ENCODE results near the gene PTPRG.

The PTPRG gene

DNA sequence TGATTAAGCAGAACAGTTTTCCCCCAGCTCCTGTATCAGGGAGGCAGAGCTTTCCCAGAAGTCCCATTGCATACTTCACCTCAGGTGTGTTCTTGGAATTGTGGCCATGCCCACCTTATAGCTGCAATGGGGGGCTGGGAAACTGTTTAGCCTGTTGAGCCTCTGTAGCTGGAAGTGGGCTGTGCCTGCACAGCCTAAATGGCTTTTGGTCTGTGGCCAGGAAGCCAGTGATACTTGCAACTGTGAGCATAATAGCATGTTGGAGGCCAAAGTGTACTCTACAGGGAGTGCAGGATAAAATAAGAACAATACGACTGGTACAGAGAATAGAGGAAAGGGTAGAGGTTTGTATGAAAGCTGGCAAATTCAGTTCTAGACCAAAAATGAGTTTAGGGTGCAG lies 248.5 kb downstream of the PTPRG start:
- no peak for TF ChIP-seq ZBTB7A (IDR thresholded peaks at IDR 0.05; ENCODE audit: low read depth)
- no peak for TF ChIP-seq CEBPB (IDR thresholded peaks at IDR 0.05)
- no peak for TF ChIP-seq CREB1 (IDR thresholded peaks at IDR 0.05; ENCODE audit: low read depth)
- no peak for TF ChIP-seq FOXM1 (IDR thresholded peaks at IDR 0.05; ENCODE audit: borderline replicate concordance, low read depth)
- TF ChIP-seq RAD21 (IDR thresholded peaks at IDR 0.05; ENCODE audit: low read depth) = no peak

- TF ChIP-seq, protein P1, sequence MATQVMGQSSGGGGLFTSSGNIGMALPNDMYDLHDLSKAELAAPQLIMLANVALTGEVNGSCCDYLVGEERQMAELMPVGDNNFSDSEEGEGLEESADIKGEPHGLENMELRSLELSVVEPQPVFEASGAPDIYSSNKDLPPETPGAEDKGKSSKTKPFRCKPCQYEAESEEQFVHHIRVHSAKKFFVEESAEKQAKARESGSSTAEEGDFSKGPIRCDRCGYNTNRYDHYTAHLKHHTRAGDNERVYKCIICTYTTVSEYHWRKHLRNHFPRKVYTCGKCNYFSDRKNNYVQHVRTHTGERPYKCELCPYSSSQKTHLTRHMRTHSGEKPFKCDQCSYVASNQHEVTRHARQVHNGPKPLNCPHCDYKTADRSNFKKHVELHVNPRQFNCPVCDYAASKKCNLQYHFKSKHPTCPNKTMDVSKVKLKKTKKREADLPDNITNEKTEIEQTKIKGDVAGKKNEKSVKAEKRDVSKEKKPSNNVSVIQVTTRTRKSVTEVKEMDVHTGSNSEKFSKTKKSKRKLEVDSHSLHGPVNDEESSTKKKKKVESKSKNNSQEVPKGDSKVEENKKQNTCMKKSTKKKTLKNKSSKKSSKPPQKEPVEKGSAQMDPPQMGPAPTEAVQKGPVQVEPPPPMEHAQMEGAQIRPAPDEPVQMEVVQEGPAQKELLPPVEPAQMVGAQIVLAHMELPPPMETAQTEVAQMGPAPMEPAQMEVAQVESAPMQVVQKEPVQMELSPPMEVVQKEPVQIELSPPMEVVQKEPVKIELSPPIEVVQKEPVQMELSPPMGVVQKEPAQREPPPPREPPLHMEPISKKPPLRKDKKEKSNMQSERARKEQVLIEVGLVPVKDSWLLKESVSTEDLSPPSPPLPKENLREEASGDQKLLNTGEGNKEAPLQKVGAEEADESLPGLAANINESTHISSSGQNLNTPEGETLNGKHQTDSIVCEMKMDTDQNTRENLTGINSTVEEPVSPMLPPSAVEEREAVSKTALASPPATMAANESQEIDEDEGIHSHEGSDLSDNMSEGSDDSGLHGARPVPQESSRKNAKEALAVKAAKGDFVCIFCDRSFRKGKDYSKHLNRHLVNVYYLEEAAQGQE (IDR thresholded peaks at IDR 0.05; ENCODE audit: low read depth) = no peak
- no peak for TF ChIP-seq YY1 (IDR thresholded peaks at IDR 0.05; ENCODE audit: low read depth)
- TF ChIP-seq USF1 (IDR thresholded peaks at IDR 0.05) = no peak
- no peak for TF ChIP-seq FOXM1 (IDR thresholded peaks at IDR 0.05; ENCODE audit: borderline replicate concordance, low read depth)
- no peak for TF ChIP-seq TEAD4 (IDR thresholded peaks at IDR 0.05)
- TF ChIP-seq NFIC (IDR thresholded peaks at IDR 0.05) = no peak
- TF ChIP-seq CREB1 (IDR thresholded peaks at IDR 0.05; ENCODE audit: low read depth) = no peak
- no peak for TF ChIP-seq TCF12 (IDR thresholded peaks at IDR 0.05; ENCODE audit: low read depth)
- TF ChIP-seq EGR1 (IDR thresholded peaks at IDR 0.05) = no peak
- no peak for TF ChIP-seq EP300 (IDR thresholded peaks at IDR 0.05; ENCODE audit: borderline replicate concordance)
- TF ChIP-seq RAD21 (IDR thresholded peaks at IDR 0.05; ENCODE audit: low read depth) = no peak
- no peak for TF ChIP-seq ZBTB7A (IDR thresholded peaks at IDR 0.05; ENCODE audit: low read depth)
- TF ChIP-seq, protein P2, sequence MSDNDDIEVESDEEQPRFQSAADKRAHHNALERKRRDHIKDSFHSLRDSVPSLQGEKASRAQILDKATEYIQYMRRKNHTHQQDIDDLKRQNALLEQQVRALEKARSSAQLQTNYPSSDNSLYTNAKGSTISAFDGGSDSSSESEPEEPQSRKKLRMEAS (IDR thresholded peaks at IDR 0.05) = no peak
- no peak for TF ChIP-seq CEBPB (IDR thresholded peaks at IDR 0.05)
- TF ChIP-seq TAF1 (IDR thresholded peaks at IDR 0.05; ENCODE audit: low read depth) = no peak
Observed at GRCh38 chr3:61810953-61811497, 249.7 kb downstream of the PTPRG start.

GRCh38 chr3:61811652-61812051 lies 250.3 kb downstream of the PTPRG start:
- TF ChIP-seq, protein P1 (IDR thresholded peaks at IDR 0.05; ENCODE audit: low read depth) = no peak
- TF ChIP-seq NFIC (IDR thresholded peaks at IDR 0.05) (no peak), EGR1 (IDR thresholded peaks at IDR 0.05) (no peak), RAD21 (IDR thresholded peaks at IDR 0.05; ENCODE audit: low read depth) (no peak), ZBTB7A (IDR thresholded peaks at IDR 0.05; ENCODE audit: low read depth) (no peak), TCF12 (IDR thresholded peaks at IDR 0.05; ENCODE audit: low read depth) (no peak), TAF1 (IDR thresholded peaks at IDR 0.05; ENCODE audit: low read depth) (no peak), FOXM1 (IDR thresholded peaks at IDR 0.05; ENCODE audit: borderline replicate concordance, low read depth) (no peak), CREB1 (IDR thresholded peaks at IDR 0.05; ENCODE audit: low read depth) (no peak), CEBPB (IDR thresholded peaks at IDR 0.05) (no peak), YY1 (IDR thresholded peaks at IDR 0.05; ENCODE audit: low read depth) (no peak), USF1 (IDR thresholded peaks at IDR 0.05) (no peak), EP300 (IDR thresholded peaks at IDR 0.05; ENCODE audit: borderline replicate concordance) (no peak), TEAD4 (IDR thresholded peaks at IDR 0.05) (no peak)
- TF ChIP-seq, protein P2 (IDR thresholded peaks at IDR 0.05) = no peak

DNA sequence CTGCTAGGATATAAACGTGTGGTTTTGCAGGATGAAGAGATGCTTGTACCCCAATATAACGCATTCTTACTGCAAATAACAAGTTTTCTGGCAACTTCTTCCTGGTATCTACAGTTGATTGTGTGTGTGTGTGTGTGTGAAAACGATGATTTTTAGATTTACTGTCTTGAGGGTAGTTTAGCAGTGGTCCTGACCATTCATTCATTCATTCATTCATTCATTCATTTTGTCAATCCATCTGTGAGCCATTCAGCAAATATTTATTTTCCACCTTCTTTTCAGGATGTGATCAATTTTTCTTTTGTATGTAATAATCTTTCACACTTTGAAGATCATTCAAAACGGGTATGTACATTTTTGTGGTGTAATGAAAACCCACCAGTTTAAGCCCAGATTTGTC lies 250.7 kb downstream of the PTPRG start:
- TF ChIP-seq EGR1 (IDR thresholded peaks at IDR 0.05) (no peak), TEAD4 (IDR thresholded peaks at IDR 0.05) (no peak), RAD21 (IDR thresholded peaks at IDR 0.05; ENCODE audit: low read depth) (no peak), FOXM1 (IDR thresholded peaks at IDR 0.05; ENCODE audit: borderline replicate concordance, low read depth) (no peak), TAF1 (IDR thresholded peaks at IDR 0.05; ENCODE audit: low read depth) (no peak), NFIC (IDR thresholded peaks at IDR 0.05) (no peak), TCF12 (IDR thresholded peaks at IDR 0.05; ENCODE audit: low read depth) (no peak), ZBTB7A (IDR thresholded peaks at IDR 0.05; ENCODE audit: low read depth) (no peak), YY1 (IDR thresholded peaks at IDR 0.05; ENCODE audit: low read depth) (no peak), USF1 (IDR thresholded peaks at IDR 0.05) (no peak), CEBPB (IDR thresholded peaks at IDR 0.05) (no peak), CREB1 (IDR thresholded peaks at IDR 0.05; ENCODE audit: low read depth) (no peak), EP300 (IDR thresholded peaks at IDR 0.05; ENCODE audit: borderline replicate concordance) (no peak)
- TF ChIP-seq, protein P2 (IDR thresholded peaks at IDR 0.05) = no peak
- TF ChIP-seq, protein P1 (IDR thresholded peaks at IDR 0.05; ENCODE audit: low read depth) = no peak
